Ramos (cell line): Measurements from ENCODE around the gene CAMTA1.

Experiments
- in situ Hi-C: fragments of 300-500 bp; cut with MboI; formaldehyde crosslinking; loops from one replicate; pipeline ENCODE4 v1.14.3; 2022; ENCODE audit warnings: low sequenced_read_pairs; ENCODE audit not compliant: unreplicated experiment

The CAMTA1 gene

GRCh38 chr1:7501723-7502603 is 716.7 kb downstream of the CAMTA1 start:
- in situ Hi-C loops, result no loop called here

- in situ Hi-C loops, result no loop called here
These were observed 718.6 kb downstream of the CAMTA1 start for GRCh38 chr1:7503691-7504437.

- in situ Hi-C loops, result no loop called here
These were observed 719.1 kb downstream of the CAMTA1 start for GRCh38 chr1:7504438-7504720.

DNA sequence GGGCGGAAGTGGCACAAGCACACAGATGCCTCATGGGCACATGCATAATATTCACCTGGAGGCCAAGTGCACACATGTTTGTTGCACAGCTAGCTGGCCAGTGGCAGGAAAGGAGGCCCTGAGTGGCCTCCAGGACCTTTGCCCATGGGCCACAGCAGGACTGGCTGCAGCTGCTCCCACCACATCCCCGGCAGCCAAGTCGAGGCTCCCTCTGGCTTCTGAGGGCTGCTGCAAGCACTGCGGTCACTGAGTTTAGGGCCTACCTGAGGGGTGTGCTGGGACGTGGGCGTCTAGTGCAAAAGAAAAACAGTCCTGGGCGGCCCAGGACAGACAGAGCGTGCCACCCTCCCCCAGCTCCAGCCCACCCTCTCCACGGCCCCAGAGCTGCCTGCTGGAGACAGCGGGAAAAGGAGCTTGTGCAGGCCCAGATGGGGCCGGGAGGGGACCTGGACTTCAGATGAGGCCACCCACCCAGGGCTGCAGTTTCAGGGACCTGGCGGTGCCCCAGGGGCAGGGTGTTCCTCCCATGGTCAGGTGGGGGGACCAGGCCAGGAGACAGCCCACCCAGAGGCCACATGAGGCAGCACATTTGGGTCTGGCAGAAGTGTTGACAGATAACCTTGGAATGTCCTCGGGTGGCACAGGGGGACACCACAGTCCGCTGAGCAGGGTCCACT is 720.0 kb downstream of the CAMTA1 start:
- in situ Hi-C loops, result no loop called here

- in situ Hi-C loops, result no loop called here
These were observed 720.7 kb downstream of the CAMTA1 start for GRCh38 chr1:7505771-7506453.

- in situ Hi-C loops, result no loop called here
These were observed 721.4 kb downstream of the CAMTA1 start for GRCh38 chr1:7506454-7507284.

DNA sequence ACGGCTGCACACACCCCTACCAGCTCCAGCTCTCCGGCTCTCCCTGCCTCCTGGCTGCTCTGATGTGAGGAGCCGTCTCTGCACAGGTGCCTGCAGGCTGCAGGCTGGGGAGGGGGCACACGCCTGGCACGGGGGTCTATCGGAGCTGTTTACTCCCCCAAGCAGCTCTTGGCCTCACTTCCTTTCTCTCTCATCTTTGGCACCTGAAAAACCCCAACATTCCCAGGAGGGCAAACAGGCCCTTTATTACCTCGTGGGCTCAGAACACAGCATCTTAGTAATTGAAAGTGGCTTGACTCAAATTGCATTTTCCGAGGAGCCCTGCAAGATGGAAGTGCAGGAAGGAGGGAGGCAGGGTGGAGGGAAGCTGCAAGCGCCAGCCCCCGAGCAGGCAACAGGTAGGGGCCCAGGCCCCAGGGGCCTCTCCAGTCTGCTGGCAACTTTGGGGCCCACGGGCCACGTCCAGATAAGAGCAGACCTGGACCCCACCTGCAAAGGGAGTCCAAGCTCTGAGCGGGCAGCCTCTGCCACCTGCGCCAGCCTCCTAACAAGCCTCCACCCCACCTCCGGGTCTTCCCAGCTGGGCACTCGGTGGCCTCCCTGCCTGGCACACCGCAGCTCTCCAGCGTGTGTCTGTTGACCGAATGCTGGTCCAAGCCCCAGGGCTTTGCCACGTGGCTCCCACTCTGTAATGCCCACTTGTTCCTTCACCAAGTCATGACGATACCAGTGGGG is 722.2 kb downstream of the CAMTA1 start:
- in situ Hi-C loops, result no loop called here

GRCh38 chr1:7508052-7508933 is 723.0 kb downstream of the CAMTA1 start:
- in situ Hi-C loops, result no loop called here

DNA sequence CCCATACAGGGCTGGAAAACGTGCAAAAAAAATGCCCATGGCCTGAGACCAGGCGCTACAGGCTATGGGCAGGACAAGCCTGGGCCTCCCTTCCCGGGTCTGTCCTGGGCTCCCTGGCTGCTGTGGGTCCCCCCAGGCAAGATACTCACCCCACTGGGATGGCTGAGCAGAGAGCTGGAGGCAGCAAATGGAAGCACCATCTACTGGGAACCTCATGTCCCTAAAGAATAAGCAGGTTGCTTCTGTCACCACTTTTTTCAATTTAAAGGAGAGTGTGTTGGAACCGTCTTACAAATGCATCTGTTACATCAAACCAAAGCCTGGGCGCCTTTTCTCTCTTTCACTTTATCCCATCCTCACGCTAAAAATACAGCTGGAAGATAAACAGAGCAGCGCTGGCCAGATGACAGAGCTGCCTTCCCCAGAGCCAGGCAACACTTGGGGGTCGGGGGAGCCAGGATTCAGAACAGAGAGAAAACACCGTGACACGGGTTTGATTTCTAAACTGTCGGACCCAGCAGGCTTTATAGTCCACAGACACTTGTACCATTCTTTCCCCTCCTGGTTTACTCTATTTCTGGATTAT is 723.8 kb downstream of the CAMTA1 start:
- in situ Hi-C loops, result no loop called here

- in situ Hi-C loops, result no loop called here
These were observed 724.3 kb downstream of the CAMTA1 start for GRCh38 chr1:7509598-7509997.

- in situ Hi-C loops, result no loop called here
These were observed 725.2 kb downstream of the CAMTA1 start for GRCh38 chr1:7510389-7510931.

GRCh38 chr1:7511381-7511780 is 726.1 kb downstream of the CAMTA1 start:
- in situ Hi-C loops, result no loop called here

DNA sequence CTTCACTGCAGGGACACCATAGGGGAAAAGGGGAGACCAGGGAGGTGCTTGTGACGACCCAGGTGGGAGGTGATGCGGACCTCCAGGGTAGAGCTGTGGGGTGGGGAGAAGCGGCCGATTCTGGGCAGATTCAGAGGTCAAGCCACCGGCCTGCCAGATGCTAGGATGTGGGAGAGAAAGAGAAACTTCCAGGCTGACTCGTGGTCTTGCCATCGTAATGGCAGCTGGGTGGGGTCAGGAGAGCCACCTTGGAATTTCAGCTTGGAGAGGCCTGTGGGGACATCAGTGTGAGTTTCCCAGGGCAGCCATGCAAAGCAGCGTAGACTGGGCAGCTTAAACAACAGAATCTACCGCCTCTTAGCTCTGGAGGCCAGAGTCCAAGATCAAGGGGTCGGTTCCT is 727.8 kb downstream of the CAMTA1 start:
- in situ Hi-C loops, result no loop called here

DNA sequence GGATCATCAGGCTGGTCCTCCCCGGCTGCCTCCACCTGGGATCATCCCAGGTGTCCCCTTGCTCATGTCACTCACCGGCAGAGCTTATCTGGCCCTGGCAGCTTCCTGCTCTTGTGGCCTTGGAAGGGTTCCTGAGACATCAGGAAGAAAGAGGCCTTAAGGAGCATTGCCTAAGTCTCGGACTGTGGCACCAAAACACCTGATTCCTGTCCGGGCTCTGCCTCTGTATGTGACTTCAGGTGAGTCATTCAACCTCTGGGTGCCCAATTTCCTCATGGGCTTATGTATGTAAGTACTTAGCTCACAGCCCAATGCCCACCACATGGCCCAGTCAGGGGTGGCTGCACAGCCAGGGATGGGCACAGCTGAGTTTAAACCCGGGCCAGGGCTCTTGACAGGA is 729.9 kb downstream of the CAMTA1 start:
- in situ Hi-C loops, result no loop called here

DNA sequence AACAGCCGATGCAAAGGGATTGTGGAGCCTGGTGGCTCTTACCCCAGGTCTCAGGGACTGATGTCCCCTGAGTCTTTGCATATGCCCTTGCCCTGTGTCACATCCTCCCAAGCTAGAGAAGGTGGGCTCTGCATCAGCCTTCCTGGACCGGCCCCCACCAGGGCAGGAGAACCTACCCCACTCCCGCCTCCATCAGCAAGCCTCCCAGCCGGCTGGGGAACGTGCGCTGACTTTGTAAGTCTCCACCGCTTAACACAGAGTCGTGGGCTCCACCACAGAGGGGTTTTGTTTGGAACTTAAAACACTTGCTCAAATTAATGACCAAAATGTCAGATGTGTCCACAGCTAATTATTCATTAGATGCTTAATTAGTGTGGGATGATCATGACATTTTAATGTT is 730.6 kb downstream of the CAMTA1 start:
- in situ Hi-C loops, result no loop called here

DNA sequence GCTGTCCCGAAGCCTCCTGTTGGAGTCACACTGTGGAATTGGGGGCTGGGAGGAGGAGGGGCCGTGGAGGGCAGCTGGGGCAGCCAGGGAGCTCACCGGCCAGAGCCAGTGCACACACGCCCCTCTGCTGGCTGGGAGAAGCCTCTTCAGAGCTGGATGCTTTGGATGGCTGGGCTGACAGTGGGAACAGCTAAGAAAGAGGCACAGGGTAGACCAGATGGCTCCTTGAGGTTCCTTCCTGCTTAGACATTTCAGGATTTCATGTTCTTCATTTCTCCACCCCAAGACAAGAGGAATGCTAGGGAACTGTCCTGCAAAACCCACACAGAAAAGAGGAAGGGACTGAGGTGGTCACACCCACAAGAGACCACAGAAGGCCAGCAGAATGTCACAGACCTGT is 731.1 kb downstream of the CAMTA1 start:
- in situ Hi-C loops, result no loop called here

DNA sequence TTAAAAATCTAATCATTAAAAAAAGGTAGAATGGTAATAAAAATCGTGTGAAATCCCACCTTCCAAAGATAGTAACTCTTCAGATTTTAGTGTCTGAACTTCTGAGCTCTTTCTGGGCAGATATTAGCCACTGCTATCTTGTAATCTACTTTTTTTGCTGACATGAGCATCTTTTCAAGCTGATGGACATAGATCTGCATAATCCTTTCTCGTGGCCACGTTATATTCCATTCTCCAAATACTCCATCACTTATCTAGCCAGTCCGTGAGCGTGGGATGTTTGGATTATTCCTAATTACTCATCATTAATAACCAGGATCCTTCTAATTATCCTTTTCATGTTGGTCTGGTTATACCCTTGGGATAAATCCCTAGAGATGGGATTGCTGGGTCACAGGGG is 731.7 kb downstream of the CAMTA1 start:
- in situ Hi-C loops, result no loop called here
